Measurements from ENCODE around the gene SPTBN1.

SPTBN1 gene

GRCh38 chr2:54646170-54646927 is 190.2 kb downstream of the SPTBN1 start:
- DNase-seq (ENCODE audit: low spot score): no peak
- no peak for TF ChIP-seq CTCF (IDR thresholded peaks at IDR 0.05; ENCODE audit: extremely low read depth, missing control alignments)

GRCh38 chr2:54648256-54648655 is 192.1 kb downstream of the SPTBN1 start:
- no peak for DNase-seq (ENCODE audit: low spot score)
- TF ChIP-seq CTCF (IDR thresholded peaks at IDR 0.05; ENCODE audit: extremely low read depth, missing control alignments): no peak

- TF ChIP-seq CTCF (IDR thresholded peaks at IDR 0.05; ENCODE audit: extremely low read depth, missing control alignments): no peak
- no peak for DNase-seq (ENCODE audit: low spot score)
Measured at GRCh38 chr2:54649191-54649590, 193.1 kb downstream of the SPTBN1 start.

- TF ChIP-seq CTCF (IDR thresholded peaks at IDR 0.05; ENCODE audit: extremely low read depth, missing control alignments): no peak
- no peak for DNase-seq (ENCODE audit: low spot score)
Measured at GRCh38 chr2:54649633-54650032, 193.5 kb downstream of the SPTBN1 start.

GRCh38 chr2:54650612-54651011 is 194.5 kb downstream of the SPTBN1 start:
- no peak for DNase-seq (ENCODE audit: low spot score)
- TF ChIP-seq CTCF (IDR thresholded peaks at IDR 0.05; ENCODE audit: extremely low read depth, missing control alignments): no peak

GRCh38 chr2:54651291-54651690 is 195.2 kb downstream of the SPTBN1 start:
- DNase-seq (ENCODE audit: low spot score): no peak
- no peak for TF ChIP-seq CTCF (IDR thresholded peaks at IDR 0.05; ENCODE audit: extremely low read depth, missing control alignments)

GRCh38 chr2:54652540-54652939 is 196.4 kb downstream of the SPTBN1 start:
- DNase-seq (ENCODE audit: low spot score): no peak
- no peak for TF ChIP-seq CTCF (IDR thresholded peaks at IDR 0.05; ENCODE audit: extremely low read depth, missing control alignments)

Measured in GM20000 (cell line).